ENCODE data around the gene CRB3.

The CRB3 gene

GRCh38 chr19:6465663-6466062 lies 1.6 kb downstream of the CRB3 start:
- DNase-seq (ENCODE audit: extremely low read depth in 1 of 2, low read depth in 1 of 2): no peak

DNA sequence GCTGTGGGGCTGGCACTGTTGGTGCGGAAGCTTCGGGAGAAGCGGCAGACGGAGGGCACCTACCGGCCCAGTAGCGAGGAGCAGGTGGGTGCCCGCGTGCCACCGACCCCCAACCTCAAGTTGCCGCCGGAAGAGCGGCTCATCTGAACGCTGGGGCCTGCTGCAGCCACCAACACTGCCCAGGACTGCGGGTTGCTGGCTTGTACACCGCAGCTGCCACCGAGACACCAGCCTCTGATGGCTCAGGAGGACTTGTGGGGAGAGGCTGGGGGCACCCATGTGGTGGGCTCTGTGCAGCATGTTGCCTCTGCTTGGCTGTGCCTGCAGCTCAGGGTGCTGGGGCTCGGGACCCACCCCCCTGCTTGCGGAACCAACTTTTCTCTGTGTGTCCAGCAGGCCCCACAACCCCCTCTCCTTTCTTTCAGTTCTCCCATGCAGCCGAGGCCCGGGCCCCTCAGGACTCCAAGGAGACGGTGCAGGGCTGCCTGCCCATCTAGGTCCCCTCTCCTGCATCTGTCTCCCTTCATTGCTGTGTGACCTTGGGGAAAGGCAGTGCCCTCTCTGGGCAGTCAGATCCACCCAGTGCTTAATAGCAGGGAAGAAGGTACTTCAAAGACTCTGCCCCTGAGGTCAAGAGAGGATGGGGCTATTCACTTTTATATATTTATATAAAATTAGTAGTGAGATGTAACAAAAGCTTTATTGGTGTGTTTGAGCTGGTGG lies 2.6 kb downstream of the CRB3 start:
- no peak for DNase-seq (ENCODE audit: extremely low read depth in 1 of 2, low read depth in 1 of 2)

GRCh38 chr19:6467384-6467783 lies 3.3 kb downstream of the CRB3 start:
- DNase-seq (ENCODE audit: extremely low read depth in 1 of 2, low read depth in 1 of 2): no peak

DNA sequence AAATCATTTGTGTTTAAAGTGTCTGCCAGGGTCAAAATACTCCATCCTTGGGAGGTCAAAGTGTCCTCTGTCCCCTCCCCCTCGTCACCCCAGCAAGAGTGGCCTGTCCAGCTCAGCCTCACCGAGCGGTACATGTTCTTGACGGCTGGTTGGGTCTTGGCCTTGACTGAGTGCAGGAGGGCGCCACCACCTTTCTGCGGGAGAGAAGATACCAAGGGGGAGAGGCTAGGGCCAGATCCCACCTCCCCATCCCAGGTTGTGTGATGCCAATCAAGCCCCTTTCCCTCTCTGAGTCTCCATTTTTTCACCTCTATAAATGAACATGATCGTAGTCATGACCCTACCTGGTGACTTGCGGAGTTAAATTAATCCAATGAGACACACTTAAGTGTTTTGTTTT lies 6.1 kb downstream of the CRB3 start:
- no peak for DNase-seq (ENCODE audit: extremely low read depth in 1 of 2, low read depth in 1 of 2)

DNA sequence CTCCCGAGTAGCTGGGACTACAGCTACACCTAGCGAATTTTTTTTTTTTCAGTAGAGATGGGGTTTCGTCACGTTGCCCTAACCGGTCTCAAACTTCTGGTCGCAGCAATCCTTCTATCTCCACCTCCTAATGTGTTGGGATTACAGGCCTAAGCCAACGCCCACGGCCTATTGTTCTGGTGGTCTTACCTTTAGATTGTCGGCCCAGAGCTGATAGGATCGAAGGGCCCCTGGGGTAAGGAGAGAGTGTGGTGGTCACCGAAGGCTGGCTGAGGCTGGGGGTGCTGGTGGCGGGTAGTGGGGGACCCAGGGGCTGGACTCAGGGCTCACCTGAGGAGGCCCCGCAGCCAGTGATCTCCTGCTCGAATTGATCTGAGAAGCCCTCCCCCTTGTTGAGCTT lies 7.0 kb downstream of the CRB3 start:
- DNase-seq (ENCODE audit: extremely low read depth in 1 of 2, low read depth in 1 of 2): no peak

DNA sequence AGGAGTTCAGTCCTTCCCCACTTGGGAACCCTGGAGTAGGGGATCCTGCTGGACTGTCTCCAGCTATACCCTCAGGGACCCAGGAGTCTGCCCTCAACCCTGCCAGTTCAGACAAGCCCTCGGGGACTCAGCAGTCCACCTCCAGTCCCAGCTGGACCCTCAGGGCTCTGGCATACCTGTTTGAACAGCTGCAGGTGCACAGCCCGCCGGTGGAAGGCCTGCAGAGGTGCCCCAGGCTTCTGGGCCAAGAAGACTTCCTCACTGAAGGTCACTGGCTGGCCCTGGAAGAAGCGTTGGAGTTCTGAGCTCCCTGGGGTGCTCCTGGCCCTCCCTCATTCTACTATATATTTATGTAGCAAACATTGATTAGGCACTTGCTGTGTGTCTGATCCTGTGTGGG lies 8.6 kb downstream of the CRB3 start:
- no peak for DNase-seq (ENCODE audit: extremely low read depth in 1 of 2, low read depth in 1 of 2)

DNA sequence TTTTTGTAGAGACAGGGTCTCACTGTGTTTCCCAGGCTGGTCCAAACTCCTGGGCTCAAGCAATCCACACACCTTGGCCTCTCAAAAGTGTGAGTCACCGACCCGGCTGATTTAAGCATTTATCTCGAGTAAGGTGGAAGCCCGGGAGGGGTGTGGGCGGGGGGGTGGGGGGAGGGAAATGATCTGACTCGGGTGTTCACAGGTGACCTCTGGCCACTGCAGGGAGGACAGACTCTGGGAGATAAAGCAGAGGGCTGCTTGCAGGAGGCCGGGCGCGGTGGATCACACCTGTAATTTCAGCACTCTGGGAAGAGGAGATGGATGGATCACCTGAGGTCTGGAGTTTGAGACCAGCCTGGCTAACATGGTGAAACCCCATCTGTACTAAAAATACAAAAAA lies 9.6 kb downstream of the CRB3 start:
- no peak for DNase-seq (ENCODE audit: extremely low read depth in 1 of 2, low read depth in 1 of 2)

- DNase-seq (ENCODE audit: extremely low read depth in 1 of 2, low read depth in 1 of 2): no peak
Measured at GRCh38 chr19:6475321-6476108, 11.4 kb downstream of the CRB3 start.

DNA sequence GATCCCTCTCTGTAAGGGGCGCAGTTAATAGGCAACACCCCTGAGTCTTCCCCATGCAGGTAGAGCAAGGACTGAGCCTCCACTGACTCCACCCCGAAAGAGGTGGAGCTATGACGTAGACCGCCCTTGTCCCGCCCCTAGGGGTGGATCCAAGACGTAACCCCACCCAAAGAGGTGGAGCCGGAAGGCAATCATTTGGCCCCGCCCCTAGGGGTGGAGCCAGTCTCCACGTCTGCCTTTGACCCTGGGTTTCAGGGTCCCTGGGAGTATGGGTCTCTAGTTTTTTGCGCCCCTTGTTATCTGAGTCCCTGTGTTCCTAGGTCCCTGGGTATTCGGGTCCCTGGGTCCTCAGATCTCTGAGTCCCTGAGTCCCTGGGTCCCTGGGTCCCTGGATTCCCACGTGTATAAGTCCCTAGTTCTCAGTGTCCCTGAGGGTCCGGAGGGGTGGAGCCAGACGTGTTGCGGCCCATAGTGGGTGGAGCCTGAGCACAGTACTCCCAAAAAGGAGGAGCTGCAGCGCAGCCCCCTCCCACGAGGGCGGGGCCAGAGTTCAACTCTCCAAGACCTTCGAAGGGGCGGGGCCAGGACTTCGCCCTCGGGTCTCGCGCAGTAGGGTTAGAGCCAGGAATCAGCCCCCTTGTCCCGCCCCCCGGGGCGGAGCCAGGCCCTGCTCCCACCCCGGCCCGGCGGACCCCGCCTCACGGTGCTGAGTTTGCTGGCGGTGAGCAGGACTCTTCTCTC lies 12.3 kb downstream of the CRB3 start:
- peak in 1 of 2 donors; percentile 39 for DNase-seq (ENCODE audit: extremely low read depth in 1 of 2, low read depth in 1 of 2)

DNA sequence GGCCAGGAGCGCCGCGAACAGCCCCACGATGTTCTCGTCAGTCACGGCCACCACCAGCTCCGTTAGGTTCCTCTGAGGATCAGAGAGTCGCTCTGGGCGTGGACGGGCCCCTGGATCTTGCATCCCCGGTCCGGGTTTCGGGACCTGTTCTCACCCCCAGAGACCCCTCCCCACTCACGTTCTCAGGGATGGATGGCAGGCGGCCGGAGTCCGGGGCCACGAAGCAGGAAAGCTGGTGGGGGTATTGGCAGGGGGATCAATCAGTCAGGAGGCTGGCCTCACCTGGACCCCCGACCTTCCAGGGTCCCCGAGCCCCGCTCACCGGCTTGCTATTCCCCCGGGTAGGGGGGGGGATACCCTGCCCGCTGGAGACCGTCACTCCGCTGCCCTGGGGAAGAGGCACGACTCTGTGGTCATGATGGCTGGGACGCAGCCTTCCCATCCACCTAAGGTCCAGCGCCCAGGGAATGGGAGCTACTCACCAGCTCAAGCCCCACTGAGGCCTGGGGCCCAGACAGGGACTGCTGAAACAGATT lies 12.9 kb downstream of the CRB3 start:
- no peak for DNase-seq (ENCODE audit: extremely low read depth in 1 of 2, low read depth in 1 of 2)

- DNase-seq (ENCODE audit: extremely low read depth in 1 of 2, low read depth in 1 of 2): no peak
Measured at GRCh38 chr19:6478815-6479214, 14.7 kb downstream of the CRB3 start.

DNA sequence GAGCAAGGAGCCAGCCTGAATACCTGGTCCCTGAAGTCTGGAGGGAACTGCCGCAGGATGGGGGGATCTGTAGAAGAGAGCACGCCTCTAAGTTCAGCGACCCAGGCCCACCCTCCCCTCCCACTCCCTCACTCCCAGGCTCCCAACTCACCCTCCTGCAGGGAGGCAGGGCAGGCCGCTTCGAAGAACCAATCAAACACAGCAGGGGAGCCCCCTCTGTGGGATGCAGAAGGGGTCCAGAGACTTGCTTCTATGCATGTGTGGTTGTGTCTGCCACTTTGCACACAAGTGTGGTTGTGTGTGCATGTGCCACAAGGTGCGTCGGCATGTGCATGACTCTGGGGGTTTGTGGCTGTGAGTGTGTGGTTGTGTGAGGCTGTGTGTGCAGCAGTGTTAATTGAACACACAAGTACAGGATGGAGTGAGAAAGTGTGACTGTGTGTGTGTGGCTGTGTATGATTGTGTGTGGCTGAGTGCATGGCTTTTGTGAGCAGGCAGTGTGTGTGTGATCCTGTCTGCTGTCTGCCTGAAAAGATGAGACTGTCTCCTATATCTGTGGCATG lies 15.8 kb downstream of the CRB3 start:
- no peak for DNase-seq (ENCODE audit: extremely low read depth in 1 of 2, low read depth in 1 of 2)

- DNase-seq (ENCODE audit: extremely low read depth in 1 of 2, low read depth in 1 of 2): no peak
Measured at GRCh38 chr19:6480848-6481415, 16.9 kb downstream of the CRB3 start.

GRCh38 chr19:6481541-6482342 lies 17.7 kb downstream of the CRB3 start, which contains the start of gene DENND1C:
DENND1C (minus strand) TSS chr19:6481787; CDS start chr19:6481695, 92 bp downstream.
- peak in 1 of 2 donors; percentile 58 for DNase-seq (ENCODE audit: extremely low read depth in 1 of 2, low read depth in 1 of 2)

DNA sequence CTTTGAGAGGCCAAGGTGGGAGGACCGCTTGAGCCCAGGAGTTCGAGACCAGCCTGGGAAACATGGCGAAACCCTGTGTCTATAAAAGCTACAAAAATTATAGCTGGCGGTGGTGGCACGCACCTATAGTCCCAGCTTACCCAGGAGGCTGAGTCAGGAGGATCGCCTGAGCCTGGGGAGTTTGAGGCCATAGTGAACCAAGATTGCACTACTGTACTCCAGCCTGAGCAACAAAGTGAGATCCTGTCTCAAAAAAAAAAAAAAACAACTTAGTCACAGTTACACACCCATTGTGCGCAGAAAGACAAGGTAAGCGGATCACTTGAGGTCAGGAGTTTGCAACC lies 18.2 kb downstream of the CRB3 start:
- DNase-seq (ENCODE audit: extremely low read depth in 1 of 2, low read depth in 1 of 2): no peak

- no peak for DNase-seq (ENCODE audit: extremely low read depth in 1 of 2, low read depth in 1 of 2)
Measured at GRCh38 chr19:6483235-6483634, 19.2 kb downstream of the CRB3 start.

DNA sequence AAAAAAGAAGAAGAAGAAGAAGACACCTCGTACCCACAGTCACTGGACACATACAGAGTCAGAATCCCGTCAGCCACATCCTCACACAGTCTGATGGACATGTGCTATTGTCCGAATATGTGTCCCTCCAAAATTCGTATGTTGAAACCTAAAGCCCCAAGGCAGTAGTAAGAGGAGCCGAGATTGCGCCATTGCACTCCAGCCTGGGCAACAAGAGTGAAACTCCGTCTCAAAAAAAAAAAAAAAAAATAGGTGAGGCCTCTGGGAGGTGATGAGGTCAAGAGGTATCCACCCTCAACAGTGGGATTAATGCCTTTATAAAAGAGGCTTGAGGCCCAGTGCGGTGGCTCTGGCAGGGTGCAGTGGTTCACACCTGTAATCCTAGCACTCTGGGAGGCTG lies 20.2 kb downstream of the CRB3 start:
- no peak for DNase-seq (ENCODE audit: extremely low read depth in 1 of 2, low read depth in 1 of 2)

DNA sequence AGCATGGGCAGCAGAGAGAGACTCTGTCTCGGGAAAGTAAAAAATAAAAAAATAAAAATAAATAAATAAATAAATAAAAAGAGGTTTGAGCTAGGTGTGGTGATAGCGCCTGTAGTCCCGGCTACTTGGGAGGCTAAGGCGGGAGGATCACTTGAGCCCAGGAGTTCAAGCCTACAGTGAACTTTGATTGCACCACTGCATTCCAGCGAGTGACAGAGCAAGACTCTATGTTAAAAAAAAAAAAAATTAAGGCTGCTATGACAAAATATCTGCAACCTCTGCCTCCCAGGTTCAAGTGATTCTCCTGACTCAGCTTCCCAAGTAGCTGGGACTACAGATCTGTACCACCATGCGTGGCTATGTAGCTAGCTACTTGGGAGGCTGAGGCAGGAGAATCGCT lies 20.8 kb downstream of the CRB3 start:
- no peak for DNase-seq (ENCODE audit: extremely low read depth in 1 of 2, low read depth in 1 of 2)

- no peak for DNase-seq (ENCODE audit: extremely low read depth in 1 of 2, low read depth in 1 of 2)
Measured at GRCh38 chr19:6489278-6490061, 25.4 kb downstream of the CRB3 start.
